Measurements from ENCODE around the gene SRP14.

SRP14 gene

GRCh38 chr15:40067921-40068624 is 29.1 kb upstream of the SRP14 start:
- no peak for DNase-seq

GRCh38 chr15:40066589-40066988 is 27.6 kb upstream of the SRP14 start:
- no peak for DNase-seq

DNA sequence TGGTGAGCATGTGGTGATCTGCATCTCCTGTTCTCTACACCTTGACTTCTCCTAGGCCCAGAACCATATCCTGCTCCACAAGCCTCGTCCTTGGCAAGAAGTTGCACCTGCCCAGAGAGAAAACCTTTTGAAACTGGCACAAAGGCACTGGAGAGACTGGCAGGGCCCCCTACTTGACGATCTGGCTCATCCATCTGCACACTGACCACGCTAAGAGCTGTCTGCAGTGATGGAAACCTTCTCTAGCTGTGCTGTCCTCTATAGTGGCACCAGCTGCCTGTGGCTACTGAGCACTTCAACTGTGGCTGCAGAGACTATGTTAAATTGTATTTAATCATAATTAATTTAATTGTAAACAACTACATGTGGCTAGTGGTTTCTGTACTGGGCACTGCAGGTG is 26.2 kb upstream of the SRP14 start:
- no peak for DNase-seq

GRCh38 chr15:40064231-40064894 is 25.4 kb upstream of the SRP14 start:
- DNase-seq = peak; percentile 56

DNA sequence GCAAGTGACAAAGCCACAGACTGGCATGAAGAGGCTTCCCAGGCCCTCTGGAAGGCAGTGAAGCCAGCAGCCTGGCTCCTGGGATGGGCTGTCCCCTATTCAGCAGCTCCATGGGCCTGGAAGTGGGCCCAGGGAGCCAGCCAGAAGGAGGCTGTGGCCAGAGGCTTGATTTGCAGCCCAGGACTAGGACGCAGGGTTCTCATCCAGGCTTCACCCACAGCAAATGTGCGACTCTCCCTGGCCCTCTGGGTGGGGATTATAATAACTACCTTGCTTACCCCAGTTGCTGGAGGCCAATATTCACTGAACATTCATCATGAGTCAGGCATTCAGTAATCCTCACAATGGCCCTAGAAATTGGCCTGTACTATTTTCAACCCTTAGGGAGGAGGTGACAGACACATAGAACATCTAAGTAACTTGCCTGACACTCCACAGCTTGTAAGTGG is 24.6 kb upstream of the SRP14 start:
- peak; percentile 75 for DNase-seq

- DNase-seq = no peak
These were observed 24.0 kb upstream of the SRP14 start for GRCh38 chr15:40062816-40063562.

- DNase-seq = no peak
These were observed 22.4 kb upstream of the SRP14 start for GRCh38 chr15:40061212-40061901.

DNA sequence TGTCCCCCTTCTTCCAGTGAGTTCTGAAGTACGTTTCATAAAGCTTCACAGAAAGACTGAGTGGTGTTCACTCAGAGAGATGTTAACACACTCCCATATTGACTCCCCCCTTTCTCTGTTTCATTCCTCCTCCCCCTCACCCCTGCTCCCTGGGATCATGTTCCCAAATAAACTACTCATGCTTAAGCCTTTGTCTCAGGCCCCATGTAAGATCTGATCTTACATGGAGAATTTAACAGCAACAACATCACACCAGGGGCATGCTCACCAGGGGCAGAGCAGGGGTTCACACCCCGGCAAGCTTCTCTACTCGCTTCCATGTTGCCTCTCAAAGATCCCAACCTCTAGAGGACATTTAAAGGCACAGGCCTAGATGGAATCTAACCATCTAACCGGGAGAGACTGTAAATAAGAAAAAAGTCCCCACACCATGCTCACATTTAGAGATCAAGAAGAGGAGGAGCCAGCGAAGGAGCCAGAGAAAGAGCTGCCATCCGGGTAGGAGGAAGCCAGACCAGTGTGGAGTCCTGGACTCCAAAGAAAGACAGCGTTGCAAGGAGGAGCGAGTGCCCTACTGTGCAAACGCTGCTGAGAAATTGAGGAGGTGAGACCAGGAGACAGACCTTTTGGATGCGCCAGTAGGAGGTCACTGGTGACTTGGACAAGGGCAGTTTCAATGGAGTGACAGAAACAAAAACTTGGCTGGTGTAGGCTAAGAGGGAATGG is 21.4 kb upstream of the SRP14 start:
- DNase-seq = no peak

- no peak for DNase-seq
These were observed 20.8 kb upstream of the SRP14 start for GRCh38 chr15:40059821-40060220.

DNA sequence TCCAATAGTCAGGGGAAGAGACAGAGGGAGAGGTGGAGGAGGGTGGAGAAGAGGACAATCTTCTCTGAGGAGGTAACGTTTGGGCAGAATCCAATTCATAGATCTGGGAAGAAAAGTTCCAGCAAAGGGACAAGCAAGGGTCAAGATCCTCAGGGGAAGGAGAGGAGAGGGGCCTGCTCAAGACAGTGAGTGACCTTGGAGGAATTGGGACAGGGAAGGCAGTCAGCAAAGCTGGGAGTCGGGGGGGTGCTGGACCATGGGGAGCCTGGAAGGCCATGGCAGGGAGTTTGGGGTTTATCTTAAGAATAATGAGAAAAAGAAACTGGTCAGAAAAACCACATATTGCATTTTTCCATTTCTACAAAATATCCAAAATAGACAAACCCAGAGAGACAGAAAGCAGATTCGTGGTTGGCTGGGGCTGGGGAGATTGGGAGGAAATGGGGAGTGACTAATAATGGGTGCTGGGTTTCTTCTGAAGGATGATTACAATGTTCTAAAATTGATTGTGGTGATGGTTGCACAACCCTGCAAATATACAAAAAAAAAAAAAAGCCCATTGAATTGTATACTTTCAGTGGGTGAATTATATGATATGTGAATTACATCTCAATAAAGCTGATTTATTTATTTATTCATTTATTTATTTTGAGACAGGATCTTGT is 19.6 kb upstream of the SRP14 start:
- no peak for DNase-seq

GRCh38 chr15:40055576-40056293 is 16.8 kb upstream of the SRP14 start:
- no peak for DNase-seq

GRCh38 chr15:40054855-40055575 is 16.0 kb upstream of the SRP14 start:
- DNase-seq = no peak

- no peak for DNase-seq
These were observed 15.5 kb upstream of the SRP14 start for GRCh38 chr15:40054605-40054854.

- DNase-seq = no peak
These were observed 15.0 kb upstream of the SRP14 start for GRCh38 chr15:40053831-40054604.

DNA sequence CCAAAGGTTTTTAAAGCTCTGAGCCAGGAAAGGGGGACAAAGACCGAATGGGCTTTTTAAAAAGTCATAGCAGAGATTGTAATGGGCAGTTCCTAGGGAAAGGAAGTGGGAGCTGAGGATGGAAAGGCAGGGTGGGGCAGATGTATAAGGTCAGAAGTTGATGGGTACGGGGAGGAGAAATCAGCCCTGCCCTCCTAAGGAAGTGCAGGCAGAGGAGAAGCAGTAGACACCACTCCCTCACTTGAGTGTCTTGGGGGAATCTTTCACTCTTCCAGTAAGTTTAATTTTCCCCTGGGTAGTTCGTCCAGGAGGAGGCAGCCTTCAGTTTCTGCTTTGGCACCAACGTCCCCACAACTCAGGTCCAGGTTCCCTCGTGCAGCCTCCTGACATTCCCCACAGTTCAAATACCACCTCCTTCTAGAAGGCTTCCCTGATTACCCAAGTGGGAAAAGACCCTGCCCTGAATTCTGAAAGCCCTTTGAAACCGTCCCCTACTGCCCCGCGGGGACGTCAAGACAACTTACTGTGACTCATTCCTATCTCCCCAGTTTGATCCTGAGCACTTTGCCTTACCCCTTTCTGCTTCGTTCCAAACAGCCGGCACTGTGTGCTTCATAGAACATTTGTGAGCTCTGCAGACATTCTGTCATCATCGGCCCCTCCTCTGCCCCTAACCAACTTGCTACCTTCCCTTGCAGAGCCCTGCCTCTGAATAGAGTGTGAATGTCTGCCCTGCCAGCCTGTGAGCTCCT is 14.3 kb upstream of the SRP14 start:
- no peak for DNase-seq

DNA sequence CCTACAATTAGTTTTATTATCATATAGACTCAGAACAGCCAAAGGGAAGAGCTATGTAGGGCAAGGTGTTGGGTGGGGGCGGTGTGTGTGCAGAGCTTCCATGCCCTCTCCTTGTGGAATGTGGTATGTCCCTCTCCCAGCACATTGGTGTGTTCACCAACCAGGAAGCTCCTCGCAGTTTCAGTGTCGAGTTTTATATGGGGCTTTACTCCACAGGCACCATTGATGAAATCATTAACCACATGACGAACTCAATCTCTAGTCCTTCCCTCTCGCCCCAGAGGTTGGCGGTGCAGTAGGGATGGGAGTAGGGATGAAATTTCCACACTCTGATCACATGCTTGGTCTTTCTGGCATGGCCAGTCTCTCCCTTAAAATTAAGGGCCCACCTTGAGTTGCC is 13.6 kb upstream of the SRP14 start:
- no peak for DNase-seq

DNA sequence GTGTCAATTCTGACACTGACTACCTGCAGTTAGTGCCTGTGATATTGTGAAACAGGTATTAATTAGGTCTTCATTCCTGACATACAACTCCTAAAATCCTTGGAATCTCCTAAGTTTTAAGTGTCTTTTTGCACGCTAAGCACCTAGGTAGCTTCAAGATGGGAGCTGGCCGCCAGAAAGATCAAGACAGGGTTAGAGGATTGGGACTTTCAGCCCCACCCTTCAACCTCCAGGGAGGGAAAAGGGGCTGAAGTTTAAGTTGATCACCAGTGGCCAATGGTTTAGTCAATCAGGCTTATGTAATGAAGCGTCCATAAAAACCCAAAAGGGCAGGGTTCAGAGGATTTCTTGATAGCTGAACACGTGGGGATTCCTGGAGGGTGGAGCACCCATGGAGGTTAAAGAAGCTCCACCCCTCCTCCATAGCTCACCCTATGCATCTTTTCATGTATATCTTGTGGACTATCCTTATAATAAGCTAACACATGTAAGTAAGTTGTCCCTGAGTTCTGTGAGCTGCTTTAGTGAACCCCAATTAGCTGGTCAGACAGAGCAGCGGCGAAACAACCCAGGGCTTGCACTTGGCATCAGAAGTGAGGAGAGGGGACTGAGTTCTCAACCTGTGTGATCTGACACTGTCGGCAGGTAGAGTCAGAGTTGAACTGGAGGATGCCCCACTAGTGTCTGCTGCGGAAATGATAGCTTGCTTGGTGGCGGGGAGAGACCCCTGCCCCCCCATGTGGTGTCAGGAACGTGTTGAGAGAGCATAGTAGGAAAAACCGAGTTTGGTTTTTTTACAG is 12.8 kb upstream of the SRP14 start:
- no peak for DNase-seq

- no peak for DNase-seq
These were observed 11.9 kb upstream of the SRP14 start for GRCh38 chr15:40050788-40051470.

Data from T1000 (cell line).